Dedifferentiated amniotic fluid mesenchymal stem cell (primary cell): ENCODE data around the gene DCLK1.

ENCODE experiments used
- DNase-seq: peaks from one replicate; pipeline ENCODE4 v3.0.0-alpha.2; 2016; ENCODE audit errors: extremely low spot score

Gene DCLK1

DNA sequence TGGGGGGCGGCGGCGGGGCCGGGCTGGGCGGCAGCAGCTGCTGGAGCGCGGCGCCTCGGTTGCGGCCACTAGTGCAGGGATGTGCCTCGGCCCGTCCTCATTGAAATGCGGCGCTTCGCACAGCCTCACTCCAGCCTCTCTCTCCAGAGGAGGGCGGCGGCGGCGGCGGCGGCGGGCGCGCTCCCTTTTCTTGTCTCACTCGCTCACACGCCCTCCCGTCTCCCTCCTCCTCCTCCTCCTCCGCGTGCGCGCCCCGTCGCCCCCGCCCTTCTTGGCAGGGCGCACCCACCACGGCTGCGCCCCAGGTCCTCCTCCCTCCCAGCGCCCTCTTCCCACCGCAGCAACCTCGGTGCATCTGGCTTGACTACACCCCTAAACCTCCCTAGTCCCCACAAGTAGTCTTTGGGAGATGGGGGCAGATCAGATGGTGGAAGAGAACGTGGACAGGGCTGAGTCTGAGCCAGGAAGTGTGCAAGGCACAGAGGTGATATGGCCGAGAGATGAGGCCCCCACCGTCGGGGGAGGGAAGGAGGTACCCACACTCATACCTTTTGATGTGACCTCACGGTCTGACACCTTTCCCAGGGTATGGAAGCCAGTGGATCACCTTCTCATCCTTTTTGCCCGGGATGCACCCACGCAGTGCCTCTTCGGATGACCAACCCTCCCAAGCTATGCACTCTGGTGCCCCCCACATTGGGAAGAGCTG lies at the start of gene DCLK1:
Gene DCLK1, minus strand, starts transcription at position 161 of the 709 bp plus-strand sequence.
- peak; percentile 47 for DNase-seq

DNA sequence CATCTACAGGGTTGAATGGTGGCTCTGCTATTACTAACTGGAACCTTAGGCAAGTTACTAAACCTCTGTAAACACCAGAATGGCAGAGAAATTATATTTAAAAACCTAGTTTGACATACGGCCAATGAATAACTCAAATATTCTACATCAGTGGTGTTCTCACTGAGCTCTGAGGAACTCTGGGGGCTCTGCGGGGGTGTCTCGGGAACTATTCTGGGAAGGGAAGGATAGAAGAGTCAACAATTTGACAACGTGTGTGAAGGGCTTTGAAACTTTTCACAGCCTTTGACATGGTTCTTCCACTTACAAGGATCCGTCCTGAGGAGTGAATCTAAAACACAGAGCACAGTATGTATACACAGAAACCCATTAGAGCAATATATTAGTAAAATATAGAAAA lies 44.4 kb upstream of the DCLK1 start:
- DNase-seq: no peak

DNA sequence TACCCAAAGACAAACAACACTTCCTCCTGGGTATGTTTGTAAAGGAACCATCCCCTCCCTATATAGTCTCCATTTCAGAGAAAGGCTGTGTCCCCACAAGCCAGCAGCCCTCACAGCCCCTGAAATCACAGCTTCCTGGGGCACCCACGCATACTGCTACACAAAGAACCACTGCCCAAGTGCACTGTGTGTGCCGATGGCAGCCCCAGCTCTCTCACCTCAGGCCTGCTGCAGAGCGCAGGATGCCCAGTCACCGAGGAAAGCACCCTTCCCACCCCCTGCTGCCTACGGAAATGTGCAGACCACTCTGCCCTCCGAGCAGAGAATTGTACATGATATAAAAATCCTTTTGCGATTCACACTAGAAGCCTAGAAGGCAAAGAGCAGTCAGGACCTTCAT lies 43.7 kb upstream of the DCLK1 start:
- DNase-seq: no peak

DNA sequence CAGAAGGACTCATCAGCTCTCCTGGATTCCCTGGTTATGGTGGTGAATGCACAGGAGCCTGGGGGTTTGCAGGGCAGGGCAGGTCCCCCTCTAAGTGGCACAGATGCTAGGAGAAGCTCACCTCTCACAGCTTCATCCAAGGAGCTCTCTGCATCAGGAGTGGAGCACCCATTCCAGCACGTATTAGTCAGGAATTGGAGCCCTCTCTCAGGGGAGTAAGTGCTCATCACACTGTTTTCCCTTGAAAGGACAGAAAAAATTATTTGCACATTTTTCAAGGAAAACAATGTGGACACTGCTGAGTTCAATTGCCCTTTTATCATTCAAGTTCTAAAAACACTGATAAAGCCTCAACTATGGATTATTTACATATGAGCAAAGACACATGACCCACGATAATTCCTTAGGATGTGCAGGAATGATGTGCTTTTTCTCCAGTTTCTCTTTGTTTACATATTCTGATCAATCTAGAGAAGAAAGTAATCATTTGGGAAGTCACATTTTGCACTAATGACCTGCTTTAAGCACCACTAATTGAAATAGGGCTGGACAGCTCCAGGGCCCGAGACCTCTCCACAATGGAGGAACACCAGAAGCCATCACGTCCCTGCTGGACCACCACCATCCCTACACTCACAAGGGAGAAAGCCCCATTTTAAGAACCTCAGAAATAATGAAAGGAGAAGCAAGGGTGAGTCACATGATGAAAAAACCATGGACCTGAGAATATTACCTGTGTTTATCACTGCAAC lies 42.6 kb upstream of the DCLK1 start:
- DNase-seq: no peak

DNA sequence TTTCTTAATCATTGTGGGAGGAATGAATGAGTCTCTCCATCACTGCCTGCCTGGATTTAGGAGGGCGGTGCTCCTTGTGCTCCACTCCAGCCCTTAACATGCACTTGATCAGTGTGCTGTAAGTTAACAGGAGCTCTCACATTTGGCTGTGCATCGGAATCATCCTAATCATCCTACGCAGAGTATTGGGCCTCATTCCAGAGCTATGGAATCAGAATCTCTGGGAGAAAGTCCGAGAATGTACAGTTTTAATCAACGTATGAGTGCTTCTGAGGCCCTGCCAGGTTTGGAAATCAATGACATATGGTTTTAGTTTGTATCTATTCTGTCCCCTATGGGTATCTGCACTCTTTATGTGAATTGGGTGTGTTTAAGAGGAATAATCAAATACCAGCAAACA lies 34.9 kb upstream of the DCLK1 start:
- DNase-seq: no peak

DNA sequence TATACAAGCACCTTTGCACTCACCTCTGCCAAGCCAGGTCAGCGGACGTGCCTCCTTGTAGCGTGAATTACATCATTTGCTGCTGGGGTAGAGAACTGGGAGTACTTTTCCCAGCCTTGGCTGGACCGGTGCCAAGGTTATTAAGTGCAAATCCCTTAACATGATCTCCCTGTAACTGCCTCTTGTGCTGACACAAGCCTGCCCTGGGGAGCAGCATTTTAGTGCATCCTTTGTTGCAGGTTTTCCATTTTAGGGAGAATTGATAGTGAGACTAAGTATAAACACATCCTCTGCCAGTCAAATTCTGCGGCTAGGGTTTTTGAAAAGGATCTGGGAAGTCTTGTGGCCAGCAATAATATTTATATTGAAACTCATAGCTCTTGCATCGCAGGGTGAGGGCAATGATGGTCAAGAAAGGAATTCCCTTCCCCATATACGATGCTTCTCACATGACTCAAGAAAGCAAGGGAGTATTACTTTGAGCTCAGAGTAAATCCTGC lies 32.7 kb upstream of the DCLK1 start:
- peak; percentile 94 for DNase-seq

DNA sequence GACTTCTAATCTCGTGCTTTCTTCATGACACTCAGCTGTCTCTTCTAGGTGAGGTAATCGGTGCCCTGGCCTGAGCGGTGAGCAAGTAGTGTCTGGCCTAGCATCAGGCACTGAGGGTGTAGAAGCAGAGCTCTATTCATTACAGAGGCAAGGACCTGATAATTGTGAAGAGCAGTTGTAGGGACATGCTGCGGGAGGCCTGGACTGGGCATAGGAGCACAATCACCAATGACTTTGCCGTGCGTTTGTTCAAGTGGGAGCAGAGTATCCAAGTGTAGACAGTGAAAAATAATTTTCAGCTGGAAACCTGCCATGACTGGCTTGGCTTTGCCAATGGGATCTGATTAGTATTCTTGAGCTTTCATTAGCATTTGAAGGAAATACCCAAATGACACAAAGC lies 32.1 kb upstream of the DCLK1 start:
- DNase-seq: no peak

DNA sequence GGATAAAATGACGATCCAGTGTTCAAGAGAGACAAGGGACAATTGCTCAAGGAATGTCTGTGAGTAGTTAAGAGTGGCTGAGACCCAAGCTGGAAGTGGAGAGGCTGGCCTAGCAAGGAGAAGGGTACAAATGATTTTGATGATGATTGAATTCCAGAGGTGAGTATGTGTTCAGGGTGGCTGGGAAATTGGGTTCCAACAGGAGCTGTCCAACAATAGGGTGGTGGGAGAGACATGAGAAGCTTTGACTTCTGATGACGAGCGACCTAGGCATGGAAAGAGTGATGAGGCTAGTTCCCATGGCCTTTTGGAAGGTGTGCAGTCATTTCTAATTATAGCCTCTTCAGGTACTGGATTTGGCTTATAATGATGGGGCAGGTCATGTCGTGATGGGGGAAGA lies 29.1 kb upstream of the DCLK1 start:
- DNase-seq: no peak

DNA sequence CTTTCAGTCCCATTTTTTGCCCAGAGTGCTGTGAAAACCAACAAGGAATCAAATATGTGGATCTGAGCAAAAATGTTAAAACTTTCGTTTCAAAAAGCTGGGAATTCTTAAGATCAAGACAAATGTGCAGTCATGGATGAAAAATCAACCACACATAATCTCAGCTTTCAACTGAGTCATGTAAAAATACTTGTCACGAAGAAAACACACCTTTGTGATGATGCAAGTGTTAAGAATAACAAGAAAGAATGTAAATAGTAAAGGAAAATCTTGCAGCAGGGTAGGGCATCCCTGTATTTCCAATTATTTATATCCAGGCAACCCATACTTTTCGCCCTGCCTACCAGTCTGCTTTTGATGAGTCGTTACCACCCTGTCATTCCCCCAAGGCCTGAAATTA lies 27.4 kb upstream of the DCLK1 start:
- DNase-seq: peak; percentile 60

DNA sequence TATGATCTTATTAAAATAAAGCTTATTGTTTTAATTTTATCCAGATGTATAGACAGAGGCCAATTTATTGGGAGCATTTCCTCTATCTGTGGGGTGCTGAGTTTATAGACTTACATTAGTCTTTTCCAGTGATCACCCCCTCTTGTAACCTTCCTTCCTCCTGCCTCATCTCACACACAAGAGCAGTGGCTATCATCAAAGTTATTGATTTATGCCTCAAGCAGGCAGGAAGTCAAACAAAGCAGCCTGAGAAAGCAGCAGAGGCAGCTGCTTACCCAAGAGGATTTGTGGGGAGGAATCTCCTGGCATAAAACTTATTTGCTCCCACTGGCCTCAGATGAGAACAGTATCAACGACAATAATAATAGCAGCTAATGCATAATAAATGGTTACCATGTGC lies 26.3 kb upstream of the DCLK1 start:
- no peak for DNase-seq

DNA sequence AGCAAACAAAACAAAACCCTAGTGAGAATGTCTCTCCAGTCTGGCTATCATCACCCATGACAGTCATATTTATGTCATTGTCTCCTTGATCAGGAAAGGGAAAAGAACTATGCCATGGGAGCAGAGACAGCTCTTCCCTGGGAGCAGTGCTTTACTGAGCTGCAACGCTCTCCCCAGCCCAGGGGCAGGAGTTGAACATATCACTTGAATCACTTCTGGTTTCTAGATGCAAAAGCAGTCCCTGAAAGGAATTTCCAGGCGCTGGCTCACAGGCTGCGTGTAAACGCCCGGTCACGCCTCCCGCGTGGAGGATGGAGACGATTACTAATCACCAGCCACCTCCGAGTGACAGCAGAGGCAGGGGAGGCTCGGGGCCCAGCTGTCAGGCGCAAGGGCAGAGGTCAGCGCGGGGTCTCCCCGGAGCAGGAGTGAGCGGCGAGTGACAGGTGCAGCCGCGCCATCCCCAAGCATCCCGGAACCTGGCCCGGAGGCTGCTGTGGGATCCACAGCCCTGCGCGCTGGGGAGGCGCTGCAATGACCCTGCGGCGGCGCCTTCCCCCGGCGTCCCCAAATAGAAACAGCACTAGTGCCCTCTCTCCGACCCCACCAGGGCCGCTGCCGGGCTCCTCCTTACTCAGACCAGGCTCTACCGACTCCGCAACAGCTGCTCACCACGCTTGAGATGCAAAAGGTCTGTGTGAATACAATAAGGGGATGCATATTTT lies 23.5 kb upstream of the DCLK1 start:
- no peak for DNase-seq

DNA sequence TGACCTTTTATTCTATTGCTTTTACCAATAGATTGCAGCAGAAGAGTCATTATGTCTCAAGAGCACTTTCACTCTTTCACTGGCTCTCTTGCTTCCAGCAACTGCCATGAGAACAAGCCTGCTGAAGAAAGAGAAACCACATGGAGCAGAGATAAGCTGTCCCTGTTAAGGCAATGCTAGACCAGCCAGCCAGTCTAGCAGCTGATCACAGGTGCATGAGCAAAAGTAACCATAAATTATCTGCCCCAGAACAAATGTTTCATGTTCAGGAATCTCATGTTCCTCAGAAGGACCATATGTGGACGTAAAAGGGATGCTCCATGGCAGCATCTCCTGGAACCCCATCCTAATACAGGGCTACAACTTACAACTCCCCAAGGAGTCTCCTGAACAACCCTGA lies 20.4 kb upstream of the DCLK1 start:
- no peak for DNase-seq

DNA sequence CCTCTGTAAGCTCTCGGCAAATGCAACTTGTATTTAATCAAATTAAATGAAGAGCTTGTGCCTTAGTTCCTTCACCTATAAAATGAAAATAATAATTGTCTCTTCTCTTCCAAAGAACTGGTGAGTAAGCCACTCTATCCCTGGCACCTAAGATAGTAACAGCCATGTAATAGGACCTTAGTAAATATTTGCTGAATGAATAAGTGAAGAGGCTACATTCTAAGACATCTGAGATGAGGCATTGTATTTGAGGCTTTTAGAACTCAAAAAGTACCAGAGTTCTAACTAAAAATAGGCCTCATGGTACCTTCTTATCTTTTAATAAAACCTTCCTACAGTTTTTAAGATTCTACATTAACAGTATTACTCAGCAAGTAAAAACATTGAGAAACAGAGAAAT lies 17.3 kb upstream of the DCLK1 start:
- DNase-seq: no peak

DNA sequence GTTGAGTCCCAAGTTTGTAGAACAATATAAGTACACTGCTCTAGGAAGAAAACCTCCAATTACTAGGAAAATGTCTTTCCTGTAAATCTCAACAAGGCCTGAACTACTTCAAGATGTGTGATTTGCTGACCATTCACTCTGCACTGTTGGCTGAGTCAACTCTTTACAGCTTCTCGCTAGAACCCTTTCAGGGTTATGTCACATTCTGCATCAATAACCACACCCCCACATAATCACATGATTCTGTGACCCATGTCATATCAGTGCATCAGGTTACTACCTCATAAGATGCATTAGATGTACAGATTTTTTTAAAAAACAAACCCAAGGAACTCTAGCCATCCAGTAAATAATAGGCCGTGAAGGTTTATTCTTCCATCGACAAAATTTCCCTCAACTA lies 16.1 kb upstream of the DCLK1 start:
- DNase-seq: no peak

DNA sequence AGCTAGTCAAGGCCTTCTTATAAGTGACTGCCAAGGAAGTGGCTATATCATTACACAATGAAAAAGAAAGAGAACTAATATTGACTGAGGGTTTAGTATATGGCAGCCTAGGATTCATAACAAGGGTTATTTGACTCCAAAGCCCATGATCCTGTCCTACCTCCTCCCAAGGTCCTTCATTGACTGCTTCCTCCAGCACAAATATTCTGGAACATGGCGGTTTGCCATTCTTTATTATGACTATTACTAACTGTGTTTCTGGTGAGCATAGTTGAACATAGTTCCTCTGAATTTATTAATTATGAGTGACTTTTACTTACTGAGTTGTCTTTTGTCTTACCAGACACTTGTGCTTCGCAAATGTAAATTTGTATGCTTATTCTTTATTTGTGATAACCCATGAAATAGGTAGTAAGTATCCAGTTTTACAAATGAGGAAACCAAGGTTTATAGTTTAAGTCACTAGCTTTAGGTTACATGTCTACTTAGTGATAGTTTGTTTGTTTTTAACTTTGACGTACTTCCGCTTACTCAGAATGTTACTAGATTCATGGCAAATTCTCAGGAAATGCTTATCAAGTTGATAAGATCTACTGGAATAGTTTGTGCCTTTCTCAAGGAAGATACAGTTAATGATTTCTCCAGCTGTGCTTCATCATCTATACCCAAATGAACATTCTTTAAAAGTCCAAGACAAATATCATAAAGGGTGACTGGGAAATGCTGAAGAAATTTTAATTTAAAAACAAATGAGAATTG lies 15.5 kb upstream of the DCLK1 start:
- no peak for DNase-seq

DNA sequence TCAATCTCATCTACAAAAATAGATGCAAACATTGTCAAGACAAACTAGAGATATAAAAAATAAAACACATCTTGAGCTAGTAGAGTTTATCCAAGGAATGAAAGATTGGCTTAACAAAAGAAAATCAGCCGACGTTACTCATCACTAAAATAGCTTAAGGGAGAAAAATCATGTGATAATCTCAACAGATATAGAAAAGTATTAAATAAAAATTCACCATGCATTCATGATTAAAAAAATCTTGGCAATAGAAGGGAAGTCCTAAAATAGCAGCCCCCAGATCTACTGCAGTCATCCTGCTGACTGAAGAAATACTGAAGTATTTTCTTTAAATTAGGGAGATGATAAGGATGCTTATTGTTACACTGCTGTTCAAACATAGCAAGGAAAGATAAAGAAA lies 12.6 kb upstream of the DCLK1 start:
- DNase-seq: no peak

DNA sequence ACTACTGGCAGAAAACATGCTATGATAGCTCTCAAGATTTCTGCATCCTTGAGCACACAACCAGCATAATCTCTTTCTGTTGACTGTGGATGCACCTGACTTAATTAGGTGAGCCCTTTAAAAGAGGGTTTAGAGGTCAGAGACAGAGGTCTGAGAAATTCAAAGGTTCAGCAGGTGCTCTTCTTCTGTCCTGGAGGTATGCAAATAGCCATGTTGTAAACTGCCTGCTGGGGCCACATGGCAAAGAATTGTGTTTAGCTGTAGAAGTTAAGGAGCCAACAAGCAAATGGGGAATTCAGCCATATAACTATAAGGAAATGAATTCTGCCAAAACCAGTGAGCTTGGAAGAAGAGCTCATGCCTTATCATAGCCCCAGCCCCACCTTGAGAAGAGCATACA lies 11.6 kb upstream of the DCLK1 start:
- no peak for DNase-seq

DNA sequence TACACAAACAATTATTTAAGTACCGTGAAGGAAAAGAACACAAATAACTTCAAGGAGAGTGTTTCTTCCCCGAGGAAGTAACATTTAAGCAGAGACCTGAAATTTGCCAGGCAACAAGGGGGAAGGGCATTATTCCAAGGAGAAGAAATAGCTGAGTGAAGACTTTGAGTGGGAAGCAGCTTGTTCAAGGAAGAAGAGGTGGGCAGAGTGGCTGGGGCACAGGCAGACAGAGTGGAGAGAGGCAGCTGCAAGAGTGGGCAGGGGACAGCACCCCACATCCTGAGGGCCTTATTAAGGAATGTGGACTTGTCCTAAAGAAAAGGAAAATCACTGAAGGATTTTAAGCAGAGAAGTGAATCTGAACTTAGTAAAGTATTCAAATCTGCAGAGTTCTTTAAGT lies 4.7 kb upstream of the DCLK1 start:
- no peak for DNase-seq

DNA sequence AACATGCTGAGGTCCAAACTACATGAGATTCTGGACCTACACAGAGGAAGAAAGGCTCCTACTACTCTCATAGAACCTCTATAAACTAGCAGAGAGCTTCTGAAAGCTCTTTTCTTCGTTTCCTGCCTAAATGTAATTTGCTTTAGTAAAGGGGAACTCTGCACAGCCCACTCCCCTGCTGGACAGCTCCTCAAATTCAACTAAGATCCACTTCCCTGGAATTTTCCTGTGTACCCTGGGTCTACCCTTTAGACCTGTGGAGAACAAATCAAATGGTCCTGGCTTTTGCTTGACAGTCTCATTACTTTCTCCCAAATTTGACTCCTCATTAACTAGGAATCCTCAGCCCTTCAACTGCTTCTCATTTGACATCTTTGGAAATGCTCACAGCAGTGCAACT lies 3.5 kb upstream of the DCLK1 start:
- no peak for DNase-seq

DNA sequence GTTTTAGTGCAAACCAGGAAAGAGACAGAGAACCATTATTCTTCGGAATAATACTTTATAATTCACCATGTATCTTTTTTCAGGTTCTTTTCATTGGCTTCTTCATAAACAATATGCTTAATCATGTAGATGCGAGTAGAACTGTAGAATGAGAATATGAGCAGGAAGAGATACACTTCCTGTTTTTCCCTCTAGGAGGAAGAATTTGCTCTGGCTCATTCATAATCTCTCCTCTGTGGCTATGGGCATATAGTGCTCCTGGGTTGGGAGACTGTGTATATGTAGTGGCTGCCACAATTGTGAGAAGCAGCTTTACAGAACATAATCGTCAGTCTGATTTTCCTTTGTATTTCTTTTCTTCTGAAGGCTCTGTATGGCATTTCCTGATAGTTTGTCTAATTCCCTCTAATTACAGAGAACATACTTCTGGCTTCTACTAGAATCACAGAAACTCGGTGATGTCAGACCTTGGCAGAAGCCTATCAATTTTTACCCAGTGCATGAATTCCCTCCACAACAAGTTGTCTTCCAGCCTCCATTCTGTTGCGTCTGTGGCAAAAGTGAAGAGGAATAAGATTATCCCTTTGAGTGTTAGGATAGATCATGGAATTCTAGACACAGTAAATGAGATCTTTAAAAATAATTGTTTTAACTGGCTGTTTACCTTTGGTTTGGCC lies 2.9 kb upstream of the DCLK1 start:
- no peak for DNase-seq

DNA sequence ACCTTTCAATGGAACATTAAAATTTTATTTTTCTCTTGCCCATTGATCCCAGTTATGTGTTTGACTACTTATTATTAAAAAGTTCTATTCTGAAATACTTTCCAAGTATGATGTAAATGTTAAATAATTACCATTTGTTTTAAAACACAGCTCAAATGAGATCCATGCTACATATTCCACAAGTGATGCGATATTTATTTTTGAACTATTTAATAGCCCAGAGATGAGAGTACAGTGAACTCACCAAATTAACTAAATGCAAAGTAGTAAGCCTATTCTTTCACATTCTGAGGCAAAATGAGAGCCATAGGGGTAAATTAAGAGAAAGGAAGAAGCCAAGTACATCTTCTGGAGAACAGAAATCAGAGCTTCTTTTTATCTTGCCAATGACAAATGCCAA lies 1.2 kb upstream of the DCLK1 start:
- DNase-seq: no peak

DNA sequence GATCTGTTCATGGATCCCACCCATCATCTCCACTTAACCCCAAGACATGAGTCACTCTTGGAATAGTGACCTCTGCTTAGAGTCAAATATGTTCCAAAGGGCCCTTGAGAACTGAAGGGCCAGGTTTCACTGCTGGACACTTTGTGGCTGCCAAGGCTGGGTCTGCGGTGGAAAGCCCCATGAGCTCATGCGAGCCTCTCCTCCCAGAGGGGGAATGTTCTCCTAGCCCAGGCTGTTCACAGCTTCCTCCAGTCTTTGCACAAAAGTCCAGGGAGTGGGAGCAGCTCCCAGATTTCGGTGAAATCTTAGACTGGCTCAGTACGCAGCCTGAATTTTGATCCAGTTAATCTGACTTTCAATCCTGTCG lies 732 bp upstream of the DCLK1 start:
- DNase-seq: no peak
